Fibroblast of skin of back (primary cell): ENCODE data around the gene SPINK2.
A peak's percentile ranks its signal among the peaks of the same experiment; 100 is the strongest.

ENCODE experiments used
- DNase-seq: peaks from one replicate; pipeline ENCODE4 v3.0.0-alpha.2; 2013

The SPINK2 gene

DNA sequence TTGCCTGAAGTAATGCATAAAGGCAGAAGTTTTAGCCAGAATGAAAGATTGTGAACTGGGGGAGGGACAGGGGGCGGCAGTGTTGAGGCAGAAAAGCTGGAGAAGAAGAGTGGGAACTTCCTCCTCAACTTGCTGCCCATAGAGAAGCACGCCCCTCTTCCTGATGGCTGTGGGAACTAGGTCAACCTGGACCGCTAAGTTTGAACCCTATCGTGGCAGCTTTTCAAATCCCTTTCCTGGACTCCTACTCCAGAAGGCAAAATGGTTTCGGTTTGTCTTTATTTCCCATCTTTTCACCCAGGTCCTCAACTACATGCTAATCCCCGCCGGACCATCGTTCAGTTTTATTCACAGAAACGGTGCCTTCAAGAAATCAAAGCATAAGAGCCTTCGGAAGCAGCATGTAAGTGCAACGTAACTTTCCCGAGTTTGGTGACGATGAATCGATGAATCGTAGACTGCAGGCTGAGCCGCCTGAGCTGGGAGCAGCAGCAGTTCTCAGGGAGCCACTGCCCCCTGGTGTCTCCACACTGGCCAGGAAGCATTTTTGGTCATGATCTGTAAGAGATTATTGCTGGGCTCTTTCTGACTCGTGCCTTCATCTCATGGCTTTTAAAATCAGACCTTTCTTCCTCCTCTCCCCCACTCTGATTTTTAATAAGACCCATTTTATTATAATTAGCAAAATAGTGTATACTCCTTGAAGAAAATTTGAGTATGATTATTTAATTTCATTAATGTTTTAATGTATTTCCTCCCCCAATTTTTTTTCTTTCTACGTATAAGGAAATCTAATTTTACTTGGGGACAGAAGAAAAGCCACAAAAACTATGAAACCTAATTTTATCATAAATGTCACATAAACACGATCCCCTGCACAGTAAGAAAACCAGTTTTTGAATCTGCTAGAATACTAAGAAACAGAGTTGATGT, 21.4 kb downstream of the SPINK2 start:
- DNase-seq = peak; percentile 81

- no peak for DNase-seq
Observed at GRCh38 chr4:56799161-56799759, 22.2 kb downstream of the SPINK2 start.

GRCh38 chr4:56796211-56796610, 25.3 kb downstream of the SPINK2 start:
- DNase-seq = no peak

- no peak for DNase-seq
Observed at GRCh38 chr4:56791316-56791715, 30.2 kb downstream of the SPINK2 start.

- DNase-seq = no peak
Observed at GRCh38 chr4:56790691-56791091, 30.8 kb downstream of the SPINK2 start.

GRCh38 chr4:56788081-56788480, 33.4 kb downstream of the SPINK2 start:
- no peak for DNase-seq

DNA sequence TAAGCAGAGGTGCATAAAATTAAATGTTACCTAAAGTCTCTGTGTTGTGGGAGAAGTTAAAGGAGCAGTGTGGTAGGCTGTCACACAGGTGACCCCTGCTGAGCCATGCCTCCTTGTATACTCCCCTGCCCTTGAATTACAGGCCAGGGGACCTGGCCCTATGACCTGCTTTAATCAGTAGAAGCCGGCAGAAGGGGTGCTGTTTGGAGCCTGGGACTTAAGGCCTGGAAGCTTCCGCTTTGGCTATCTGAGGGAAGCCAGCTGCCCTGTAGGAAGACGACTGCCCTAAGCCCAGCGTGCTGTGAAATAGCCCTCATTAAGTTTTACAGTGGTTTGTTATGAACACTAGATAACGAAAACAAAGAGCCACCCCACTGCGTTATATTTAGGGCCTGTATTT, 34.1 kb downstream of the SPINK2 start:
- no peak for DNase-seq

DNA sequence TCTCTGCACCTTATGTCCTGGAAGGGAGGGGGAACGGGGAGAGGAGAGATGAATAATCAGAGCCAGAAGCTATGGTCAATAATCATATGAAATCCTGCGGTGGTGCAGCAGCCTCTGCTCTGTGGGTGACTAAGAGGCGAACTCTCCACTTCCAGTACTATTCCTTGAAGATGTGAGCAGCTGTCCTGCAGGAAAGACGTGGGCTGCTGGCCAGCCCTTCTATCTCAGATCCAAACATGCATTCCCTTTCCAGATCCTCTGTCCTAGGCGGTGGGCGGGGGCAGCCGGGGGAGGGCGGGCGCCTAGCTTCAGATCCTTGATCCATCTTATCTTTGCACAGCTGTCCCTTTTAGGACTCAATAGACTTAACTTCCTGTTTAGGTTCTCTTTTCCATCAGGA, 34.5 kb downstream of the SPINK2 start:
- peak; percentile 76 for DNase-seq

GRCh38 chr4:56783986-56784385, 37.5 kb downstream of the SPINK2 start:
- no peak for DNase-seq

- no peak for DNase-seq
Observed at GRCh38 chr4:56782019-56782418, 39.5 kb downstream of the SPINK2 start.

GRCh38 chr4:56773346-56773745, 48.2 kb downstream of the SPINK2 start:
- DNase-seq = no peak

DNA sequence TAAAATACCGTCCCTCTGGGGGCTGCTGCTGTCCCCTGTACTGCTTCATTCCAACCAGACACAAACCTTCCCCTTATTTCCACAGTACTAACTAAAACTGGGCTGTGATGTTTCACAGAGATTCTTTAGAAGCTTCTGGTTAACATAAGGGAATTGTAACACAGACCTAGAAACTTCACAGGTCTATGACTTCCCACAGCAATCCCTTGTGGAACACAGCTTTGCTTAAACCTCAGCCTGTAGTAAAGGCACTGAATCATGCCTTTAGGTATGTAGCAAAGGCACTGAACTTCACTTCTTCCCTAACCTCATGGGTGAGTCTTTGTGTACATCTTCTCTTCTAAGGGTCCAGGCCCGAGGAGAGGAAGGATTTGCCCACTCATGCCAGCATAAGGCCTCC, 49.4 kb downstream of the SPINK2 start:
- DNase-seq = no peak

DNA sequence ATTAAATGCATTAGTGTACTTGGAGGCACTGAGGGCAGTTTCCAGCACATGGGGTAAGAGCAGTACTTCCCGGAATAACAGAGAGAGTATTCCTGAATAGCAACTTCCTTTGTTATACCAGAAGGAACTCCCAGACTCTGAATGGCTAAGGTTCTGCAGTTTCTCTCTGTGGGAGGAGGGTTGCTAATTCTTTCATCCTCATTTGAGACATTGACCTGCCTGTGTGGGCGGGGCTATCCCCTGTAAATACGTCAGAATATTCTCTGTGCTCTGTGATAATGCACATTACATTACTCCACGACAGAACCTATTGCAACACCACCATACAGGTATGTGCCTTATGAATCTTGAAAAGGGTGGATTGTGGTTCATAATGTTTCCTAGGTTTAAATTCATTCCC, 52.7 kb downstream of the SPINK2 start:
- DNase-seq = no peak

DNA sequence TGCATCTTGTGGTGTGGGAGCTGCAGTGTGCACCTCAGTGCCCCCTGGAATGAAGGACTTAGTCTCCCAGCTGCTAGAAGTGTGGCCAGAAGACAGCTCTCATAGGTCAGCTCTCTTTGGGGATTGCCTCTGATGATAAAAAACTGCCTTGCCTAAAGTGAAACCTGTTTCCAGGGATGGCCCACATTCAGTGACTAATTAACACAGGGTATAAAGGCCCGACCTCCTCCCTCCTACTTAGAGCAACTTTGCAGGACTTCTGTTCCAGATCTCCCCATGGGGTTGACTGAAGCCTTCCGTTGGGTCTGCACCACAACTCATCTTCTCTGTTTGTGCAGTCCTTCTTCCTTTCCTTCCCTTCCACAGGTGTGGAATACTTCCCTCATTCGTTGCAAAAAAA, 53.2 kb downstream of the SPINK2 start:
- no peak for DNase-seq

GRCh38 chr4:56767567-56767966, 53.9 kb downstream of the SPINK2 start:
- DNase-seq = no peak

DNA sequence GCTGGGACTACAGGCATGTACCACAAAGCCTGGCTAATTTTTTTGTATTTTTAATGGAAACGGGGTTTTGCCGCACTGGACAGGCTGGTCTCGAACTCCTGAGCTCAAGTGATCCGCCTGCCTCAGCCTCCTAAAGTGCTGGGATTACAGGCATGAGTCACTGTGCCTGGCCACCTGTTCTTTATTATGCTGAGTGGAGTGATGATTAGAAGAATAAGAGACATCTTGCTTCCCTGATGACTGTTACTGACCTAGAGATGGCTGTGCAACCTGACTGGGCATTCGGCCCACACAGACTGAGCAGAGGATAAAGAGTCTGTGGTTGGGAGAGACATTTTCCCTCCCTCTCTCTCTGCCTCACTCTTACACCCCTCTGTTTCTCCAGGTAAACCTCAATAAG, 56.7 kb downstream of the SPINK2 start:
- peak; percentile 42 for DNase-seq

GRCh38 chr4:56764223-56764622, 57.3 kb downstream of the SPINK2 start:
- no peak for DNase-seq

DNA sequence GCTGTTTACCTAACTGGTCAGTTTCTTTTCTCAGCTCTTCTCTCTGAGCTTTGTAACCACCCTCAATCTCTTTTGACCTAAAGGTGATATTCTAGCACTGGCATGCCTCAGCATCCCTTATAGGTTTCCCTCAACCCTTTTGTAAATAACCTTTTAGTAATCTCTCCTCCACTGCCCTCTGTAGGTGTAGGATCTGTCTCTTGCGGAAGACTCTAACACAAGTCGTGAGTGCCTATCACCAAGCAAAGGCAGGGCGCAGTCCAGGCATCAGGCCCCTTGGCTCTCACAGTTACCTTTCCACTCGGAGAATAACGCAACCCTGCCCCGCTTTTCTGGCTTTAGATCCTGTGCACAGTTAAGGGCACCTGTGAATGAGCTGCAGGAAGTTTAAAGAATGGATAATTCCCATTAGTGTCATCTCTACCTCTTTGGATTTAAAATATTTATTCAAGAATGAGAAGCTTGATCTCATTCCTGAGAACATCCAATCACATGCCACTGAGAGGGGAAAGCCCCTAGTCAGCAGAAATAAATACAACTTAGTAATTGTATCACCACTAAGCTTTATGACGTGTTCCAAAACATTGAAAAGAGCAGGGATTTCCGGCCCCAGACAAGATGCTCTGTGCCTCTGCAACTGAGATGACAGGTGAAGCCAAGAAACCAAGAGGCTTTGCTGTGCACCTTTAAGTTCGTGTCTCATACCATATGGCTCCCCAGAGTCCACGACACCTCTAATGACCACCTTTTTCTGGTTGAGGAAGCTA, 58.8 kb downstream of the SPINK2 start:
- DNase-seq = no peak

GRCh38 chr4:56760183-56760582, 61.3 kb downstream of the SPINK2 start:
- no peak for DNase-seq
